Measurements from ENCODE around the gene TRMT13. TPM values are rescaled to one million over a fixed set of nuclear protein-coding genes. Genes with fewer than 3 reads are reported as not detected.

Gene TRMT13
- total RNA-seq, 1 experiment from 2014 or later: 19.4 TPM

DNA sequence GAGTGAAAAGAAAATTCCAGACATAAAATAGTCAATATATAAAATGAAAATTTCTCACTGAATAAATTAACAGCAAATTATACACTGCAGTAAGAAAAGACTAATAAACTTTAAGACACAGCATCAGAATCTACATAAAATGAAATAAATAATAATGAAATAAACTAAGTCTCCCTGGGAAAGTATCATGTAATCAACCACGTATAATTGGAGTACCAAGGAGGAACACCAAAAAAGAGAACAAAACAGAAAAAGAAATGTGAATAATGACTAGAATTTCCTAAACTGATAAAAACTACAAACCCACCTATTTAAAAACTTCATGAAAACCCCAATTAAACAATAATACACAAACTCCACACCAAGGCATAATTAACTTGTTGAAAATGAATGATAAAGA lies 43.9 kb upstream of the TRMT13 start:
- H3K9me3 Mint-ChIP-seq: no peaks in the 10 kb centered on the region
- no peak overlapping the region for H2BK20ac ChIP-seq (ENCODE audit: low read depth, low read length, poor library complexity, severe bottlenecking)
- no peak overlapping the region for H3K18ac ChIP-seq (ENCODE audit: insufficient read length, low read depth, low read length)
- no peaks in the 10 kb centered on the region for H4K20me1 ChIP-seq (ENCODE audit: control insufficient read depth, insufficient read depth, insufficient read length)
- H3K27me3 ChIP-seq (ENCODE audit: insufficient read depth, low read length): no peaks in the 10 kb centered on the region
- H3K4ac ChIP-seq (ENCODE audit: low read depth, low read length): no peak overlapping the region
- no peak overlapping the region for H3K56ac ChIP-seq (ENCODE audit: insufficient read length, low read depth, low read length)
- DNase-seq: no peak
- H3K23ac ChIP-seq (ENCODE audit: insufficient read length, low read depth, low read length): no peak overlapping the region
- no peak overlapping the region for H2BK12ac ChIP-seq (ENCODE audit: insufficient read length, low read depth, low read length)
- H3K9me3 ChIP-seq (ENCODE audit: control insufficient read depth, low read depth, low read length): no peaks in the 10 kb centered on the region
- no peaks in the 10 kb centered on the region for H3K4me1 ChIP-seq (ENCODE audit: insufficient read depth, low read length)
- no peak overlapping the region for H3K9ac ChIP-seq (ENCODE audit: extremely low read depth, insufficient read length, low read length)
- H3K4me1 Mint-ChIP-seq: no peaks in the 10 kb centered on the region
- TF ChIP-seq, protein P1, sequence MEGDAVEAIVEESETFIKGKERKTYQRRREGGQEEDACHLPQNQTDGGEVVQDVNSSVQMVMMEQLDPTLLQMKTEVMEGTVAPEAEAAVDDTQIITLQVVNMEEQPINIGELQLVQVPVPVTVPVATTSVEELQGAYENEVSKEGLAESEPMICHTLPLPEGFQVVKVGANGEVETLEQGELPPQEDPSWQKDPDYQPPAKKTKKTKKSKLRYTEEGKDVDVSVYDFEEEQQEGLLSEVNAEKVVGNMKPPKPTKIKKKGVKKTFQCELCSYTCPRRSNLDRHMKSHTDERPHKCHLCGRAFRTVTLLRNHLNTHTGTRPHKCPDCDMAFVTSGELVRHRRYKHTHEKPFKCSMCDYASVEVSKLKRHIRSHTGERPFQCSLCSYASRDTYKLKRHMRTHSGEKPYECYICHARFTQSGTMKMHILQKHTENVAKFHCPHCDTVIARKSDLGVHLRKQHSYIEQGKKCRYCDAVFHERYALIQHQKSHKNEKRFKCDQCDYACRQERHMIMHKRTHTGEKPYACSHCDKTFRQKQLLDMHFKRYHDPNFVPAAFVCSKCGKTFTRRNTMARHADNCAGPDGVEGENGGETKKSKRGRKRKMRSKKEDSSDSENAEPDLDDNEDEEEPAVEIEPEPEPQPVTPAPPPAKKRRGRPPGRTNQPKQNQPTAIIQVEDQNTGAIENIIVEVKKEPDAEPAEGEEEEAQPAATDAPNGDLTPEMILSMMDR (conservative IDR thresholded peaks at IDR 0.05): no peak
- no peak overlapping the region for H2AK5ac ChIP-seq (ENCODE audit: insufficient read length, low read length)
- no peak overlapping the region for H3K4me3 Mint-ChIP-seq
- H4K5ac ChIP-seq (ENCODE audit: insufficient read length, low read depth, low read length): no peak overlapping the region
- no peak overlapping the region for H2AFZ ChIP-seq (ENCODE audit: low read length)
- H2BK120ac ChIP-seq (ENCODE audit: low read depth, low read length, poor library complexity, severe bottlenecking): no peak overlapping the region
- no peaks in the 10 kb centered on the region for H3K27me3 Mint-ChIP-seq (ENCODE audit: low read depth)
- H2BK15ac ChIP-seq (ENCODE audit: low read depth, low read length): no peak overlapping the region
- H3T11ph ChIP-seq (ENCODE audit: low read length): no peak overlapping the region
- peak overlapping the region in 1 of 3 experiments; percentile 21; a peak in 2 of 7 replicates for H3K27ac Mint-ChIP-seq
- H4K91ac ChIP-seq (ENCODE audit: insufficient read length, low read depth, low read length): no peak overlapping the region
- WGBS (ENCODE audit: extremely low coverage, insufficient read length, low lambda C conversion rate): no CpG with 5 or more reads among the region's 1 CpG
- H3K23me2 ChIP-seq (ENCODE audit: insufficient read length, low read depth, low read length, poor library complexity, severe bottlenecking): no peaks in the 10 kb centered on the region
- H2BK5ac ChIP-seq (ENCODE audit: insufficient read length, low read length): no peak overlapping the region
- H3K4me2 ChIP-seq (ENCODE audit: insufficient read depth, insufficient read length, low read length): no peak overlapping the region
- no peaks in the 10 kb centered on the region for H3K79me1 ChIP-seq (ENCODE audit: insufficient read depth, low read depth, low read length, poor library complexity, severe bottlenecking)
- no peak overlapping the region for H3K14ac ChIP-seq (ENCODE audit: insufficient read depth, low read length)
- peaks cover 7 to 48% (median 42%) of the 10 kb centered on the region in 3 experiments; a peak in 6 of 7 replicates for H3K36me3 Mint-ChIP-seq (ENCODE audit: insufficient read depth in 1 of 3, low read depth in 3 of 3)
- H3K27ac ChIP-seq (ENCODE audit: insufficient read length, low read depth, low read length): no peak overlapping the region
- no peak overlapping the region for H4K8ac ChIP-seq (replicated peaks; ENCODE audit: insufficient read length, low read depth, low read length)
- no peaks in the 10 kb centered on the region for H3K79me2 ChIP-seq (ENCODE audit: insufficient read depth, low read length)

All from H9 (cell line).